Stomach (tissue), 9 donors: Measurements from ENCODE around the gene CLECL1. TPM values are rescaled to one million over a fixed set of nuclear protein-coding genes. Genes with fewer than 3 reads are reported as not detected.
A peak's percentile ranks its signal among the peaks of the same experiment; 100 is the strongest.

Experiments used
- DNase-seq, 2 donors: peaks; one replicate each; pipeline versions ENCODE4 v3.0.0 to v3.0.0-alpha.2; 2013 to 2019
- H3K27ac ChIP-seq, 5 donors: fragments of 200-600 bp in 4 of 5; sonication (generic) in 4 of 5; one replicate each; pipeline ENCODE4 v1.5.1; 2013 to 2019; ENCODE audit warnings: mild to moderate bottlenecking in 1 of 5, moderate library complexity in 1 of 5
- H3K27me3 ChIP-seq, 3 donors: fragments of 200-600 bp; sonication (generic); one replicate each; pipeline ENCODE4 v1.5.1; 2017 to 2019; ENCODE audit warnings: mixed run types in 1 of 3
- H3K36me3 ChIP-seq, 4 donors: fragments of 200-600 bp; sonication (generic); 1 replicate in 3 of 4; 2 replicates in 1 of 4; pipeline ENCODE4 v1.5.1; 2016 to 2019
- H3K4me1 ChIP-seq, 4 donors: fragments of 200-600 bp; sonication (generic); one replicate each; pipeline ENCODE4 v1.5.1; 2016 to 2019
- H3K4me3 ChIP-seq, 4 donors: fragments of 200-600 bp; sonication (generic) in 3 of 4; one replicate each; pipeline ENCODE4 v1.5.1; 2016 to 2019; ENCODE audit warnings: mild to moderate bottlenecking in 1 of 4
- H3K9me3 ChIP-seq, 4 donors: fragments of 200-600 bp; sonication (generic); one replicate each; pipeline ENCODE4 v1.5.1; 2016 to 2019
- EP300 ChIP-seq: sonication (generic); formaldehyde crosslinking; IDR thresholded peaks from one replicate; pipeline ENCODE4 v1.6.1; 2017; ENCODE audit warnings: antibody characterized with exemption
- POLR2A ChIP-seq, 4 donors: fragments of 450-650 bp; IDR thresholded peaks; one replicate each; pipeline ENCODE4 v1.6.1; 2016; ENCODE audit warnings: antibody characterized with exemption in 4 of 4, control low read depth in 2 of 4, mild to moderate bottlenecking in 1 of 4, moderate library complexity in 1 of 4
- POLR2AphosphoS5 ChIP-seq, 3 donors: sonication (generic); formaldehyde crosslinking; IDR thresholded peaks; one replicate each; pipeline ENCODE4 v1.6.1; 2016; ENCODE audit warnings: antibody characterized with exemption in 3 of 3
- WGBS, 5 donors: extraction: QIAGEN DNeasy Blood & Tissue Kit in 3 of 5; methylation state at CpG; one replicate each; pipeline versions ENCODE4 v1.1.5 to v1.1.7; 2013 to 2018; 5-methylcytosine and 5-hydroxymethylcytosine counted together
- intact Hi-C: fragments of 100-400 bp; cut with DNase I; formaldehyde crosslinking; loops from one replicate; pipeline ENCODE4 v1.15.1; 2023; ENCODE audit warnings: low total_unique reads
- polyA plus RNA-seq, 3 donors: library from polyadenylated mRNA; stranded (reverse); fragments of 200-250 nt; gene quantifications; one replicate each; pipeline ENCODE4 v1.2.3, GENCODE V29; 2013
- total RNA-seq, 5 donors: library from RNA; depleted of rRNA; stranded (reverse); fragments of >200 nt; gene quantifications; one replicate each; pipeline versions ENCODE4 v1.1.0 to v1.2.3, GENCODE V29; 2014 to 2016
- TF ChIP-seq, protein P1 (sequence below), 7 experiments: fragments of 450-650 bp in 4 of 7; fragments of 200-600 bp in 3 of 7; sonication (generic) in 3 of 7; IDR thresholded peaks; one replicate each; pipeline ENCODE4 v1.5.1; 2016 to 2019; ENCODE audit warnings: antibody characterized with exemption in 7 of 7, control low read depth in 2 of 7, mild to moderate bottlenecking in 1 of 7
- donor health status: healthy with polysubstance abuse.
- donor health status: Bipolar disorder and iron deficiency.
- donor health status: healthy.

Gene CLECL1
- total and polyA plus RNA-seq, 8 donors, result 1.0 to 3.5 (median 1.7) TPM; not detected in 5

DNA sequence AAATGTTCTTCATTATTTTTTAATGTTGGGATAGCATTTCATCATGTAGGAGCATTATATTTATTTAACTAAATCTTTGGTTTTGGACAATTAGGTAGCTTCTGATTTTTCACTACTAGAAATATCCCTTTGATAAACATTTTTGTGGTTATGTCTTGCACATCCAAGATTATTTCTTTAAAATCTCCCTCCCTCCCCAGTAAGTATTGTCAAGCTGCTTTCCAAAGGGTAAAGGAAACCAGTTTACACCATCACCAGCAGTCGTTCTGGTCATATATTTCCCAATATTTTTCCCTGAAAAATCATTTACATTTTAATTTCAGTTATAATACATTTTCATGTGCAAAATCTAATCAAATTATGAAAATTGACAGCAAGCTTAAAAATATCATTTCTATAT is 16.7 kb upstream of the CLECL1 start:
- H3K4me1 ChIP-seq, result peaks cover 0 to 14% (median 4%) of the 10 kb centered on the region in 4 donors
- TF ChIP-seq POLR2AphosphoS5 (IDR thresholded peaks at IDR 0.05) (no peak), POLR2A (IDR thresholded peaks at IDR 0.05) (no peak), EP300 (no peak)
- TF ChIP-seq, protein P1, sequence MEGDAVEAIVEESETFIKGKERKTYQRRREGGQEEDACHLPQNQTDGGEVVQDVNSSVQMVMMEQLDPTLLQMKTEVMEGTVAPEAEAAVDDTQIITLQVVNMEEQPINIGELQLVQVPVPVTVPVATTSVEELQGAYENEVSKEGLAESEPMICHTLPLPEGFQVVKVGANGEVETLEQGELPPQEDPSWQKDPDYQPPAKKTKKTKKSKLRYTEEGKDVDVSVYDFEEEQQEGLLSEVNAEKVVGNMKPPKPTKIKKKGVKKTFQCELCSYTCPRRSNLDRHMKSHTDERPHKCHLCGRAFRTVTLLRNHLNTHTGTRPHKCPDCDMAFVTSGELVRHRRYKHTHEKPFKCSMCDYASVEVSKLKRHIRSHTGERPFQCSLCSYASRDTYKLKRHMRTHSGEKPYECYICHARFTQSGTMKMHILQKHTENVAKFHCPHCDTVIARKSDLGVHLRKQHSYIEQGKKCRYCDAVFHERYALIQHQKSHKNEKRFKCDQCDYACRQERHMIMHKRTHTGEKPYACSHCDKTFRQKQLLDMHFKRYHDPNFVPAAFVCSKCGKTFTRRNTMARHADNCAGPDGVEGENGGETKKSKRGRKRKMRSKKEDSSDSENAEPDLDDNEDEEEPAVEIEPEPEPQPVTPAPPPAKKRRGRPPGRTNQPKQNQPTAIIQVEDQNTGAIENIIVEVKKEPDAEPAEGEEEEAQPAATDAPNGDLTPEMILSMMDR (IDR thresholded peaks at IDR 0.05), result no peak
- H3K4me3 ChIP-seq, result no peak overlapping the region
- H3K9me3 ChIP-seq, result no peaks in the 10 kb centered on the region
- no peaks in the 10 kb centered on the region for H3K27me3 ChIP-seq
- DNase-seq, result no peak
- H3K27ac ChIP-seq, result no peak overlapping the region
- WGBS, 5 donors, result 0 to 57% (median 47%) methylated on average over 1 of the region's 1 CpG
- intact Hi-C loops, result loop anchor here (5.0 kb wide), 1 partner anchor 178 kb away; no protein-coding TSS in a partner anchor
- no peaks in the 10 kb centered on the region for H3K36me3 ChIP-seq

DNA sequence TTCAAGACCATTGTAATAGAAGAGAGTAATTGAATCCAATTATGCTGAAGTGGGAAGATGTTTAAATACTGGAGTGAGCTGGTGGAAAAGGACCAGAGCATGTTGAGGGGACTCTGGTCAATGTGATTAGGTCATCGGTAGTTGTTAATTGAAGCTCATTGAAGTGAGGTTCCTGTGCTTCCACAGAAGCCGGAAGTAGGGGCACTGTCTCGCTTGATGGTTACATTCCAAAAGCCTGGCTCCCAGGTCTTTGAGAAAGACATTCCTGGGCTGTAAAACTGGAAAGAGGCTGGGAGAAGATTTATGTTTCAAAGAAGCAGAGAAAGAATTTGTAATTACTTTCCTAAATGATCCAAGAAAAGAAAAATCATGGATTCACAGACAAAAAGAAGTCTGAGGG is 12.3 kb upstream of the CLECL1 start:
- H3K27me3 ChIP-seq, result no peaks in the 10 kb centered on the region
- TF ChIP-seq, protein P1 (IDR thresholded peaks at IDR 0.05), result no peak
- TF ChIP-seq EP300, result no peak
- no peak for TF ChIP-seq POLR2A (IDR thresholded peaks at IDR 0.05)
- TF ChIP-seq POLR2AphosphoS5 (IDR thresholded peaks at IDR 0.05), result no peak
- H3K27ac ChIP-seq, result no peak overlapping the region
- no peaks in the 10 kb centered on the region for H3K9me3 ChIP-seq
- no peaks in the 10 kb centered on the region for H3K36me3 ChIP-seq
- 81 to 89% (median 83%) methylated on average over 3 of the region's 3 CpGs for WGBS, 5 donors
- H3K4me3 ChIP-seq, result no peak overlapping the region
- no peak for DNase-seq
- intact Hi-C loops, result loop anchor here (5.0 kb wide), 1 partner anchor 182 kb away; no protein-coding TSS in a partner anchor
- H3K4me1 ChIP-seq, result peaks cover 0 to 9% (median 2%) of the 10 kb centered on the region in 4 donors

DNA sequence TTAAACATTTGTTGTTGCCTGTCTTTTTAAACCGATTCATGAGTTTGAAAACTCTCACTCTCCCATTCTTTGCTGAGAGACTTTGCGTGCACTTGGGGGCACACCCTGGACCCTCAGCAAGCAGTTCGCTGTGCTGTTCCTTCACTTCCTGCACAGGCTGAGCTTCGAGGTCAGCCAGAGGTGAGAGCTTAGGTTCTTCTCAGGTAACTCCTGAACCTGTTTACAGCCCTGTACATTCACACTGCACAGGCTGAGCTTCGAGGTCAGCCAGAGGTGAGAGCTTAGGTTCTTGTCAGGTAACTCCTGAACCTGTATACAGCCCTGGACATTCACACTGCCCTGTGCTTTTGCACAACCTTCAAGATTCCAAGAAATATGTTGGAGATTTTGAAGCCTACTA is 9.8 kb upstream of the CLECL1 start:
- DNase-seq, result peak; percentile 44 to 69
- H3K27me3 ChIP-seq, result no peaks in the 10 kb centered on the region
- H3K9me3 ChIP-seq, result no peaks in the 10 kb centered on the region
- peak overlapping the region in 4 of 5 donors; percentile 28 to 63 (median 54) for H3K27ac ChIP-seq
- 24 to 43% (median 34%) methylated on average over 5 of the region's 5 CpGs for WGBS, 5 donors
- no peak overlapping the region for H3K4me3 ChIP-seq
- intact Hi-C loops, result no loop called here
- H3K4me1 ChIP-seq, result peaks cover 0 to 9% (median 2%) of the 10 kb centered on the region in 4 donors
- TF ChIP-seq, protein P1 (IDR thresholded peaks at IDR 0.05), result no peak
- no peak for TF ChIP-seq EP300
- TF ChIP-seq POLR2AphosphoS5 (IDR thresholded peaks at IDR 0.05), result no peak
- no peaks in the 10 kb centered on the region for H3K36me3 ChIP-seq

DNA sequence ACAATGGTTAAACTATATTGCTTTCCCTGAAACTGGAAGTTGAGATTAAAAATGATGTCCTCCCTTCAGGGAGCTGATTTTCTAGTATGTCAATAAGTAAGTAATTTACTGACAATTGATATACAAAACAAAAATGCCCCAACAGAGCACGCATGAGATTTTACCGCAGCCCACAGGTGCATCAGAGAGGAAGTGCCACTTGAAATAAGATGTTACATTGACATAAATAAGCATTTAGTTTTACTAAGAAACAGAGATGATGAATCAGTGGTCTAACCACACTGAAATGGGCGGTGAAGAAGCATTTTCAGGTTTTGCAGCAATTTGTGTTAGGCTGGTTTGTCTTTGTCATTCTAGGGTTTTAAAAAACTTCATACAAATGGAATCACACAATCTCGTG is 8.8 kb upstream of the CLECL1 start:
- peak; percentile 43 to 68 for DNase-seq
- H3K4me1 ChIP-seq, result peaks cover 0 to 9% (median 2%) of the 10 kb centered on the region in 4 donors
- H3K4me3 ChIP-seq, result no peak overlapping the region
- no peak for TF ChIP-seq POLR2AphosphoS5 (IDR thresholded peaks at IDR 0.05)
- no peak for TF ChIP-seq EP300
- TF ChIP-seq POLR2A (IDR thresholded peaks at IDR 0.05), result no peak
- TF ChIP-seq, protein P1 (IDR thresholded peaks at IDR 0.05), result no peak
- 62 to 74% (median 69%) methylated on average over 4 of the region's 4 CpGs for WGBS, 5 donors
- no peaks in the 10 kb centered on the region for H3K9me3 ChIP-seq
- H3K27ac ChIP-seq, result peak overlapping the region in 3 of 5 donors; percentile 22 to 63 (median 57)
- no peaks in the 10 kb centered on the region for H3K27me3 ChIP-seq
- intact Hi-C loops, result no loop called here
- no peaks in the 10 kb centered on the region for H3K36me3 ChIP-seq
